ENCODE measurements around the gene PPP2R5E. TPM values are rescaled to one million over a fixed set of nuclear protein-coding genes. Genes with fewer than 3 reads are reported as not detected.
A peak's percentile ranks its signal among the peaks of the same experiment; 100 is the strongest.

PPP2R5E gene
- total RNA-seq, 3 donors from 2014 or later (not counting 1 experiment from before 2014, with no cell fraction given) = 57.4 to 64.1 (median 62.4) TPM

- Mint-ChIP-seq H3K4me3 (no peak overlapping the region), H3K27ac (no peak overlapping the region), H3K9me3 (no peaks in the 10 kb centered on the region), H3K36me3 (peaks cover 7% of the 10 kb centered on the region), H3K4me1 (peaks cover 36 to 37% of the 10 kb centered on the region in 2 donors), H3K27me3 (ENCODE audit: low read depth in 2 of 2) (no peaks in the 10 kb centered on the region)
- no peak for ATAC-seq
- no peaks in the 10 kb centered on the region for H3K4me1 ChIP-seq (ENCODE audit: control insufficient read depth, insufficient read depth, low read length)
- no peaks in the 10 kb centered on the region for H3K9me3 ChIP-seq (ENCODE audit: control insufficient read depth, insufficient read depth, low read length)
- no peaks in the 10 kb centered on the region for H3K27me3 ChIP-seq (ENCODE audit: control insufficient read depth, insufficient read depth, low read length)
- H3K4me3 ChIP-seq (ENCODE audit: low read length) = no peak overlapping the region
- peaks cover 9% of the 10 kb centered on the region for H3K36me3 ChIP-seq (ENCODE audit: control insufficient read depth, insufficient read depth, low read length)
- H3K27ac ChIP-seq (ENCODE audit: low read length) = no peak overlapping the region
- WGBS (ENCODE audit: insufficient coverage) = 100% methylated on average over 2 of the region's 3 CpGs
- TF ChIP-seq, protein P1, sequence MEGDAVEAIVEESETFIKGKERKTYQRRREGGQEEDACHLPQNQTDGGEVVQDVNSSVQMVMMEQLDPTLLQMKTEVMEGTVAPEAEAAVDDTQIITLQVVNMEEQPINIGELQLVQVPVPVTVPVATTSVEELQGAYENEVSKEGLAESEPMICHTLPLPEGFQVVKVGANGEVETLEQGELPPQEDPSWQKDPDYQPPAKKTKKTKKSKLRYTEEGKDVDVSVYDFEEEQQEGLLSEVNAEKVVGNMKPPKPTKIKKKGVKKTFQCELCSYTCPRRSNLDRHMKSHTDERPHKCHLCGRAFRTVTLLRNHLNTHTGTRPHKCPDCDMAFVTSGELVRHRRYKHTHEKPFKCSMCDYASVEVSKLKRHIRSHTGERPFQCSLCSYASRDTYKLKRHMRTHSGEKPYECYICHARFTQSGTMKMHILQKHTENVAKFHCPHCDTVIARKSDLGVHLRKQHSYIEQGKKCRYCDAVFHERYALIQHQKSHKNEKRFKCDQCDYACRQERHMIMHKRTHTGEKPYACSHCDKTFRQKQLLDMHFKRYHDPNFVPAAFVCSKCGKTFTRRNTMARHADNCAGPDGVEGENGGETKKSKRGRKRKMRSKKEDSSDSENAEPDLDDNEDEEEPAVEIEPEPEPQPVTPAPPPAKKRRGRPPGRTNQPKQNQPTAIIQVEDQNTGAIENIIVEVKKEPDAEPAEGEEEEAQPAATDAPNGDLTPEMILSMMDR (IDR thresholded peaks at IDR 0.05) = no peak
- intact Hi-C loops (cut with micrococcal nuclease) = no loop called here
- no peak for DNase-seq
Measured at GRCh38 chr14:63398952-63399351, 144.2 kb downstream of the PPP2R5E start.

DNA sequence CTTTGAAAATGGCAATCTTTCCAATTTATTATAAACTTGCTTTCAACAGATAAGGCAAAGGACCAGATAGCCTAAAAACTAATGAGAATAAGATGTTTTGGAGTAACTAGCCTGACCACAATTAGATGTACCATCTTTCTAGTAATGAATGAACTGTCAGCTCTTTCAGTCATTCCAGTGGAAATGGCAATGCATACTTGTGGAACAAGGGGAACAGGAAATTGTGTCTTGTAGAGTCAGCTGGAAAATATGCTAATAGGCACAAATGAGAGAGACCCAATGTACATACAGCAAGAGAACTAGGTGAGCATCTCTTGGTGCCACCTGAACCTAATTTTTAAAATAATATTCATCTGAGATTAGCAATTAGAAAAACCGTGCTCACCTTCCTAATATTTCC lies 148.3 kb downstream of the PPP2R5E start:
- H3K4me1 ChIP-seq (ENCODE audit: control insufficient read depth, insufficient read depth, low read length) = no peaks in the 10 kb centered on the region
- H3K4me3 ChIP-seq (ENCODE audit: low read length) = no peak overlapping the region
- Mint-ChIP-seq H3K36me3 (peaks cover 7% of the 10 kb centered on the region), H3K4me3 (no peak overlapping the region), H3K27ac (peak overlapping the region; percentile 50 to 80), H3K9me3 (no peaks in the 10 kb centered on the region), H3K4me1 (peaks cover 12 to 17% of the 10 kb centered on the region in 2 donors), H3K27me3 (ENCODE audit: low read depth in 2 of 2) (no peaks in the 10 kb centered on the region)
- no peaks in the 10 kb centered on the region for H3K27me3 ChIP-seq (ENCODE audit: control insufficient read depth, insufficient read depth, low read length)
- intact Hi-C loops (cut with micrococcal nuclease) = no loop called here
- peaks cover 21% of the 10 kb centered on the region for H3K36me3 ChIP-seq (ENCODE audit: control insufficient read depth, insufficient read depth, low read length)
- DNase-seq = no peak
- H3K9me3 ChIP-seq (ENCODE audit: control insufficient read depth, insufficient read depth, low read length) = no peaks in the 10 kb centered on the region
- TF ChIP-seq, protein P1 (IDR thresholded peaks at IDR 0.05) = no peak
- no CpG with 5 or more reads among the region's 1 CpG for WGBS (ENCODE audit: insufficient coverage)
- H3K27ac ChIP-seq (ENCODE audit: low read length) = no peak overlapping the region
- ATAC-seq = no peak

- H3K27ac Mint-ChIP-seq = peak overlapping the region; percentile 50 to 80
Measured at GRCh38 chr14:63394432-63394831, 148.7 kb downstream of the PPP2R5E start.

More at GRCh38 chr14:63394432-63394831, 148.7 kb downstream of the PPP2R5E start:
- TF ChIP-seq, protein P1 (IDR thresholded peaks at IDR 0.05) = no peak
- intact Hi-C loops (cut with micrococcal nuclease) = no loop called here
- peaks cover 21% of the 10 kb centered on the region for H3K36me3 ChIP-seq (ENCODE audit: control insufficient read depth, insufficient read depth, low read length)
- H3K4me3 ChIP-seq (ENCODE audit: low read length) = no peak overlapping the region
- DNase-seq (no peak), ATAC-seq (no peak)
- no peaks in the 10 kb centered on the region for H3K9me3 Mint-ChIP-seq
- no peak overlapping the region for H3K27ac ChIP-seq (ENCODE audit: low read length)
- WGBS (ENCODE audit: insufficient coverage) = 100% methylated on average over 2 of the region's 2 CpGs
- no peaks in the 10 kb centered on the region for H3K9me3 ChIP-seq (ENCODE audit: control insufficient read depth, insufficient read depth, low read length)
- no peaks in the 10 kb centered on the region for H3K27me3 Mint-ChIP-seq (ENCODE audit: low read depth in 2 of 2)
- H3K4me1 Mint-ChIP-seq = peaks cover 9 to 17% of the 10 kb centered on the region in 2 donors
- no peaks in the 10 kb centered on the region for H3K4me1 ChIP-seq (ENCODE audit: control insufficient read depth, insufficient read depth, low read length)
- no peaks in the 10 kb centered on the region for H3K27me3 ChIP-seq (ENCODE audit: control insufficient read depth, insufficient read depth, low read length)
- H3K4me3 Mint-ChIP-seq = no peak overlapping the region
- H3K36me3 Mint-ChIP-seq = peaks cover 7% of the 10 kb centered on the region

Data from natural killer cell (primary cell).